Natural killer cell treated with Interleukin-12 subunit alpha and Interleukin-12 subunit beta and Interleukin-15 and Interleukin-18, amount 100 ng/mL, for 72 hours (primary cell): ENCODE data around the gene SRSF5. TPM values are rescaled to one million over a fixed set of nuclear protein-coding genes. Genes with fewer than 3 reads are reported as not detected.
A peak's percentile ranks its signal among the peaks of the same experiment; 100 is the strongest.
"Not testable (repeated sequence)": the region's sequence is repeated elsewhere in the genome, so short reads cannot be mapped to it uniquely, and the experiment has no call there.

Experiments
- ATAC-seq, 2 donors: fragments of 150-1000 bp; cut with Tn5 transposase in 1 of 2; sonication (Bioruptor Pico), chemical (Tn5 transposase) in 1 of 2; 2 replicates each; pipeline ENCODE4 v1.10.0; 2021
- DNase-seq: peaks from one replicate; pipeline ENCODE4 v3.0.0; 2022; ENCODE audit warnings: low spot score
- H3K27ac Mint-ChIP-seq, 2 donors: 1 replicate in 1 of 2; 2 replicates in 1 of 2; pipeline ENCODE4 v1.8.0; 2022; ENCODE audit warnings: mixed read lengths in 2 of 2, mild to moderate bottlenecking in 1 of 2, moderate library complexity in 1 of 2
- H3K27me3 Mint-ChIP-seq, 2 donors: 1 replicate in 1 of 2; 2 replicates in 1 of 2; pipeline ENCODE4 v1.8.0; 2022; ENCODE audit warnings: mixed read lengths in 2 of 2
- H3K36me3 Mint-ChIP-seq: one replicate; pipeline ENCODE4 v1.8.0; 2022; ENCODE audit warnings: mixed read lengths
- H3K4me1 Mint-ChIP-seq, 2 donors: 1 replicate in 1 of 2; 2 replicates in 1 of 2; pipeline ENCODE4 v1.8.0; 2022; ENCODE audit warnings: low read depth in 2 of 2, mixed read lengths in 2 of 2, mild to moderate bottlenecking in 1 of 2
- H3K4me3 Mint-ChIP-seq: one replicate; pipeline ENCODE4 v1.8.0; 2022; ENCODE audit warnings: mixed read lengths
- H3K9me3 Mint-ChIP-seq: 2 replicates; pipeline ENCODE4 v1.8.0; 2022; ENCODE audit warnings: mixed read lengths
- total RNA-seq, 2 donors: library from RNA; stranded (reverse); gene quantifications; one replicate each; pipeline ENCODE4 v1.2.3, GENCODE V29; 2022

SRSF5 gene
- 100 to 1,000 TPM; 317 to 354 TPM for total RNA-seq

DNA sequence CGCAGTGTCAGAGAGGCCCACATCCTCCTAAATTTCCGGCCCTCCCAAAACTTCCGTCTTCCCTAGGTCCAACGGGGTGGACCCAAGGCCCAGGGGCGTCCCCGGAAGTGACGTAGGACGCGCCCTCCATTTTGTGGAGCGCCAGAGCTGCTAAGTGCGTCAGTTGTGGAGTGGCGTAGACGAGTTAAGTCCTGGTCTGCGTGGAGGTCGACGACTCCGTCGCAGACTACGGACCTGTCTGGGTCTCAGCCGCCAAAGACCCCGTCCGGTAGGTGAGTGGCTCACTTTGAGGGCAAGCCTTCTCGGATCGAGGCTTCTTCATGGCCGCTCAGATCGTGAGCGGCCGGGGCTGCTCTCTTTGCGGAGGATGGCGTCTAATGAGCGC lies at the start of gene SRSF5:
TSS of gene SRSF5 (plus strand) at position 159 of the 385 bp plus-strand sequence. CDS start 1,015 bp downstream, outside the sequence.
- Mint-ChIP-seq H3K27ac (peak within 1 kb of the TSS; percentile 99 to 100), H3K9me3 (peaks cover 2% of the 10 kb centered on the region), H3K4me3 (peak within 1 kb of the TSS; percentile 93), H3K4me1 (peaks cover 49 to 56% of the 10 kb centered on the region in 2 donors), H3K27me3 (no peaks in the 10 kb centered on the region), H3K36me3 (peaks cover 44% of the 10 kb centered on the region)
- DNase-seq (peak; percentile 97), ATAC-seq (peak; percentile 94)

DNA sequence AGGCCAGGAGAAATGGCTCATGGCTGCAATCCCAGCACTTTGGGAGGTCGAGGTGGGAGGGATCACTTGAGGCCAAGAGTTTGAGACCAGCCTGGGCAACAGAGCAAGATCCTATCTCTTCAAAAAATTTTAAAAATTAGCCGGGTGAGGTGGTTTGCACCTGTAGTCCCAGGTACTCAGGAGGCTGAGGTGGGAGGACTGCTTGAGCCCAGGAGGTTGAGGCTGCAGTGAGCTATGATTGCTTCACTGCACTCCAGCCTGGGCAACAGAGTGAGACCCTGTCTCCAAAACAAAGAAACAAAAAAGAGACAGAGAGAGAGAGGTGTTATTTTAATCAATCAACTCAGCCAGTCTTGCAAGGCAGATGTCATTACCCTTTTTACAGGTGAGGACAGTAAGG lies 48.3 kb upstream of the SRSF5 start:
- H3K36me3 Mint-ChIP-seq, DNase-seq, H3K27me3 Mint-ChIP-seq, H3K9me3 Mint-ChIP-seq, ATAC-seq: not testable (repeated sequence)
- Mint-ChIP-seq H3K4me3 (peak overlapping the region; percentile 54), H3K27ac (peak overlapping the region; percentile 100), H3K4me1 (peaks cover 54 to 64% of the 10 kb centered on the region in 2 donors)

DNA sequence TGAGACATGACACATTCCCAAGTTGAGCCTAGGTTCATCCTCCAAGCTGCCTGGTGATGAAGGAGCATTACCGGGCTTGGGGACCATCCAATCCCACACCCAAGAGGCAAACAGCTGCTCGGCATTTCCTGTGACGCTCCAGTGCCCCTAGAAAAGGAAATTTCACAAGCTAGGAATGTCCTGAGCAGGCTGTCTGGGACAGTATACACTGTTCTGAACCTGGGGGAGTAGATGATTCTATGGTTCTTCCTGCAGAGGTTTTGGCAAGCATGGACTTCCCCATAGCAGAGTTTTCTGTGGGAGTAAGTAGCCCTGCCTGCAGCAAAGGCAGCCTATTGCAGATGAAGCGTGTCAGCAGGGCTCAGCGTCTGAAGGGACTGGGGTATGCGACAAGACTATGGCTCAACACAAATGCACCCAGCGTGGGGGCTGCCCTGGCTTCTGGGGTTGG lies 47.4 kb upstream of the SRSF5 start:
- H3K36me3 Mint-ChIP-seq = no peaks in the 10 kb centered on the region
- peaks cover 46 to 56% of the 10 kb centered on the region in 2 donors for H3K4me1 Mint-ChIP-seq
- peak overlapping the region; percentile 54 for H3K4me3 Mint-ChIP-seq
- no peaks in the 10 kb centered on the region for H3K27me3 Mint-ChIP-seq
- ATAC-seq = peak in 1 of 2 donors; percentile 37
- DNase-seq = no peak
- peaks cover 2% of the 10 kb centered on the region for H3K9me3 Mint-ChIP-seq
- peak overlapping the region; percentile 100 for H3K27ac Mint-ChIP-seq

DNA sequence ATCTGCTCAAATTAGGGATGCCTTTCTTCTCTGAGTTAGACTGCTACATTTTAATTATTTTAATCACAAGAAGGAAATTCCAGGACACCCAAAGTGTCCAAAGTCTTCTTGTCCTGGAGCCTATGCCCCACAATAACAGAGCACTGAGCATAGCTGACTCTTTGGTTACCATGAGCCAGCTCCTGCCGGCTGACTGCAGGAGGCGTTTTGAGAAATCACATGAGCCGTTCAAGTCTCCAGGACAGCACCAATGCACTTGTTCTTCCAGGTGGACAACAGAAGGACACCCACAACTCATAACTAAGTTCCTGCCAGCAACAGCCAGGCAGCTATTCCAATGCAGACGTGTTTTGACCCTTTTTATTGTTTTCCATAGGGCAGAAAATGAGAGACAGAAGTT lies 46.0 kb upstream of the SRSF5 start:
- ATAC-seq = no peak
- no peaks in the 10 kb centered on the region for H3K27me3 Mint-ChIP-seq
- H3K27ac Mint-ChIP-seq = peak overlapping the region; percentile 100
- no peak overlapping the region for H3K4me3 Mint-ChIP-seq
- no peaks in the 10 kb centered on the region for H3K36me3 Mint-ChIP-seq
- H3K4me1 Mint-ChIP-seq = peaks cover 42 to 50% of the 10 kb centered on the region in 2 donors
- DNase-seq = no peak
- H3K9me3 Mint-ChIP-seq = peaks cover 2% of the 10 kb centered on the region

DNA sequence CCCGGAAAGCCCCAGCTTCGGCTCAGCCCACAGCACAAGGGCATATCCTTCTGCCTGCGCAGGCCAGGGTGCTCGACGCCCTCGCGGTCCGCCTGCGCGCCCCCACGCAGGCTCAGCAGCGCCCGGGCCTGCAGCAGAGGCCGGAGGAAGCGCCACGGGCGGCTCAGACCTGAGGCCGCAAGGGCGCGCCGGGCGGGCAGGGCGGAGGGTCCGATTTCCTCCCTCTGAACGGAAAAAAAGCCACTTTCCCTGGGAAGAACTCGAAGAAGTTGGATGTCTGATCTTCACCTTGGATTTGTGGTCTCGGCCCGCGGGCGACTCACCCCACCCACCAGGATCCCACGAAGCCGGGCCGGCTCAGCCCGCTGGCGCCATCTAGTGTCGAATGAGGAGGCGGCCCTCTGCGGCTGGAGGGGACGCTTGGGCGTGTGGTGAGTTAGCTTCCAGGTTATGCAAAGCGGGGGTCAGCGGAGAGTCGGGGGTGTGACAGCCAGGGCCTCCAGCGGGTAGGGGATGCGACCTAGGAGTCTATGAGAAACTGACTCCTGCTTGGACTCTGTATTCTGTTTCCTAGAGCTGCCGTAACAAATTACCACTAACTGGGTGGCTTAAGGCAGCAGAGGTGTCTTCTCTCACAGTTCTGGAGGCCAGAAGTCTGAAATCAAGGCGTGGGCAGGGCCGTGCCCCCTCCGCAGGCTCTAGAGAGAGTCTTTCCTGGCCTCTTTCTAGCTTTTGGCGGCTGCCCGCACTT lies 40.0 kb upstream of the SRSF5 start:
- no peaks in the 10 kb centered on the region for H3K9me3 Mint-ChIP-seq
- H3K27ac Mint-ChIP-seq = peak overlapping the region; percentile 79 to 93
- peak overlapping the region; percentile 84 for H3K4me3 Mint-ChIP-seq
- H3K27me3 Mint-ChIP-seq = no peaks in the 10 kb centered on the region
- peak; percentile 92 for DNase-seq
- no peaks in the 10 kb centered on the region for H3K36me3 Mint-ChIP-seq
- H3K4me1 Mint-ChIP-seq = peaks cover 36 to 41% of the 10 kb centered on the region in 2 donors
- peak; percentile 95 to 96 for ATAC-seq

DNA sequence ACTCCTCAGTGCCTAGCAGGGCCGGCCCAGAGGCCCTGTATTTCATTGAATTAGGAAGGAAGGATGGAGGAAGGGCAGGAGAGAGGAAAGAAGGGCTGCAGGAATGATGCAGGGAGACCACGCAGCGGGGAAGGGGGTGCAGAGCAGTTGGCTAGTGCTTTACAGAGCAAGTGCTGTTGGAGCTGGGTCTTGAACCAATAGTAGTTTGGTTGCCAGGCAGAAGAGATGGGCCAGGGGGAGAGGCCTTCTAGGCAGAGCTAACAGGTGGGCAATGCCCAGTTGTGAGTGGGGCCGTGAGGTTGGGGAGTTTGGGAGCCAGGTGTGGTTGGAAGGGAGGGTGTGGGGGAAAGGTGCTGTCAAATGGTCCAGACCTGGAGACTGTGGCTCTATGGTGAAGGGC lies 39.1 kb upstream of the SRSF5 start:
- H3K9me3 Mint-ChIP-seq = no peaks in the 10 kb centered on the region
- H3K27me3 Mint-ChIP-seq = no peaks in the 10 kb centered on the region
- peak overlapping the region; percentile 84 for H3K4me3 Mint-ChIP-seq
- no peaks in the 10 kb centered on the region for H3K36me3 Mint-ChIP-seq
- peaks cover 36 to 41% of the 10 kb centered on the region in 2 donors for H3K4me1 Mint-ChIP-seq
- ATAC-seq = no peak
- DNase-seq = no peak
- peak overlapping the region; percentile 79 to 93 for H3K27ac Mint-ChIP-seq

DNA sequence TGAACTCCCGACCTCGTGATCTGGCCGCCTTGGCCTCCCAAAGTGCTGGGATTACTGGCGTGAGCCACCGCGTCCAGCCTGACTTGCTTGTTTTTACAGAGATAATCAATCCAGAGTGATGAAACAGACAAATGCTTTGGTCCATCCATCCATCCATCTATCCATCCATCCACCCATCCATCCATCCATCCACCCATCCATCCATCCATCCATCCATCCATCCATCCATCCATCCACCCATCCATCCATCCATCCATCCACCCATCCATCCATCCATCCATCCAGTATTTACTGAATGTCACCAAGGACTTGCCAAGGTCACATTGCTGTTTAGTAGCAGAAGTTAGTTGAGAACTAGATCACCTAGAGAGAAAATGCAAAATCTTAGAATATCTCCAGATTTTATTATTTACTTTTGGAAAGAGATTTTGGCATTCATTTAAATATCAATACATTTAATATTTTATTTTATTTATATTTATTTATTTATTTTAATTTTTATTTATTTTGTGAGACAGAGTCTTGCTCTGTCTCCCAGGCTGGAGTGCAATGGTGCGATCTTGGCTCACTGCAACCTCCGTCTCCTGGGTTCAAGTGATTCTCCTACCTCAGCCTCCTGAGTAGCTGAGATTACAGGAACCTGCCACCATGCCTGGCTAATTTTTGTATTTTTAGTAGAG lies 34.9 kb upstream of the SRSF5 start:
- not testable (repeated sequence) for ATAC-seq, H3K27ac Mint-ChIP-seq, H3K27me3 Mint-ChIP-seq

DNA sequence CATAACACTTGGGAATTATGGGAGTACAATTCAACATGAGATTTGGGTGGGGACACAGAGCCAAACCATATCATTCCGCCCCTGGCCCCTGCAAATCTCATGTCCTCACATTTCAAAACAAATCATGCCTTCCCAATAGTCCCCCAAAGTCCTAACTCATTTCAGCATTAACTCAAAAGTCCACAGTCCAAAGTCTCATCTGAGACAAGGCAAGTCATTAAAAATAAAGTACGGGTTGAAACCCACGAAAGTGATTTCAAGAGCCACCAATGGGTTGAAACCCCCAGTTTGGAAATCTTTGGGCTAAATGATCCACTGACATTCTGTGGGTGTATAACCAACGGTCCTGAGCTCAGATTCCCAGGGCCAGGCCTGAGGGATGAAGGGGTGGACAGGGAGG lies 30.5 kb upstream of the SRSF5 start:
- not testable (repeated sequence) for H3K4me3 Mint-ChIP-seq, H3K27me3 Mint-ChIP-seq, H3K9me3 Mint-ChIP-seq, DNase-seq, H3K27ac Mint-ChIP-seq, H3K36me3 Mint-ChIP-seq, ATAC-seq, H3K4me1 Mint-ChIP-seq

More for the DNA sequence above, 34.9 kb upstream of the SRSF5 start:
- not testable (repeated sequence) for H3K4me3 Mint-ChIP-seq, H3K9me3 Mint-ChIP-seq, H3K36me3 Mint-ChIP-seq, DNase-seq
- H3K4me1 Mint-ChIP-seq = peaks cover 24 to 25% of the 10 kb centered on the region in 2 donors

DNA sequence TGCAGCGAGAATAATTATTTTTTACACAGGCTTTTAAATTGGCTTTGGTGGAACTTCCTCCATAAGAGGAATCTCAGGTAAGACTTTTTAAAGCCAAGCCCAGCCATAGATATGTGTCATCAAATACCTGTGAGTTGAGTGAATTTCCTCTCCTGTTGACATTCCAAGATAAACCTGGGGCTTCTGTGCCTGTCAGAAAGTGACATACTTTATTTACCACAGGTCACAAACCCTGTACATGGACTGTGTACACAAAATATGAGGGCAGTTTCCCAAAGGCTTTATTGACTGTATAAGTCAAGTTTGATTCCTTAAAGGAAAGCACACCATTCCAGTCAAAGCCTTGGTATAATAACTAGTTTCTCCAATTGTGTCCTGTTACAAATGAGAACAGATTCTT lies 25.9 kb upstream of the SRSF5 start:
- Mint-ChIP-seq H3K4me3 (no peak overlapping the region), H3K27me3 (no peaks in the 10 kb centered on the region), H3K9me3 (no peaks in the 10 kb centered on the region), H3K4me1 (no peaks in the 10 kb centered on the region), H3K27ac (no peak overlapping the region), H3K36me3 (no peaks in the 10 kb centered on the region)
- no peak for DNase-seq
- no peak for ATAC-seq

DNA sequence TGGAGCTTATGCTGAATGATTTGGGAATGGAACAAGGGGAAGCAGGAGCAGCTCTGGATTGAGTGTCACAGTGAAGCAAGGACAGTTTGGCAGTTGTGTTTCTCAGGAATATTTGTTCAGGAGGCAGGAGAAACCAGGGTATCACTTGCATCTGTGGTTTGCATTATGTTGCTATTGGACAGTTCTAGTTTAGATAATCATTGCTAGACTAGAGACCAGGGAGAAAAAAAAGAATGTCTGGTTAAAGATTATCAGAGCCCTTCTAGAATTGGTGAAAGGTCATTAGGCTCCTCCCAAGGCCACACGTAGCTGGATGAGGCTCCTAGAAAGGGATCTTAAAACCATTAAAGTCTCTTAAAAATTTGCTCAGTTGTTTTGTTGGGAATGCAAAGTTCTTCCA lies 17.0 kb upstream of the SRSF5 start:
- DNase-seq (no peak), ATAC-seq (no peak)
- H3K4me1 Mint-ChIP-seq = peaks cover 0 to 8% of the 10 kb centered on the region in 2 donors
- no peak overlapping the region for H3K4me3 Mint-ChIP-seq
- no peaks in the 10 kb centered on the region for H3K36me3 Mint-ChIP-seq
- H3K27me3 Mint-ChIP-seq = no peaks in the 10 kb centered on the region
- H3K9me3 Mint-ChIP-seq = no peaks in the 10 kb centered on the region
- no peak overlapping the region for H3K27ac Mint-ChIP-seq

DNA sequence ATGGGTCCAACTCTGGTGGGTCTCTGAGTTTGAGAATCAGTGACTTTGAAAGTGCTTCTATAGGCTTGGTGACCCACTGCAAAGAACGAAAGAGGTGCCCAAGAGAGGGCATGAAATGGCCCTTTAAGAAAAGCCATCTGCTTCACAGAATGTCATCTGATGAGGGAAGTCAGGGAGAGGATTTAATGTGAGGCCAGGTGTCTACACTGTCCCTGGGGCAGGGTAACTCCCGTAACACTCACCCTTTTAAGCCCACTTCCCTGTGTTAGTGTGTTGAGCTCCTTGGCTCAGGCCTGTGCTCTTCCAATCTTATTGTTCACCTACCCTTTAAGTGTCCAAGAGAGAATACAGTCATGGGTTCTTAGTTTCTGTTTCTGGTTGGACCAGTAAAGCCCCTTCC lies 16.4 kb upstream of the SRSF5 start:
- Mint-ChIP-seq H3K27me3 (no peaks in the 10 kb centered on the region), H3K4me3 (no peak overlapping the region), H3K36me3 (no peaks in the 10 kb centered on the region), H3K9me3 (no peaks in the 10 kb centered on the region), H3K27ac (no peak overlapping the region), H3K4me1 (peaks cover 5 to 12% of the 10 kb centered on the region in 2 donors)
- DNase-seq = no peak
- ATAC-seq = peak in 1 of 2 donors; percentile 9

DNA sequence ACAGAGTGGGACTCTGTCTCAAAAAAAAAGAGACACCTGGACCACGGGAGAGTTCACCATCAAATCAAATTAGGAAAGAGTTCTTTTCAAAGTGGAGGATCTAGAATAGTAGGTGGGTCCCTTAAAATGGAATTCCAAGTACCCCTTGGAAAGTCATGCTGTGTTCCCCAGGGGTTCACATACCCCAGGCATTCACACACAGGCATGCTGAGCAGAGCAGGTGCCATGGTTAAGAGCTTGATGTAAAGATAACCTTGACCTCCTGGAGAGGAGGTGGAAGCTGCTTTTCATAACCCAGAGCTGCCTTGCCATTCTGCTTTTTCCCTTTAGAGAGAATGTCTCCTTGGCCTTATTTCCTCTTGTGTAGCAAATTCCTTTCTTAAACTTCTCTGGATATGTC lies 14.2 kb upstream of the SRSF5 start:
- H3K27ac Mint-ChIP-seq = no peak overlapping the region
- H3K9me3 Mint-ChIP-seq = no peaks in the 10 kb centered on the region
- no peaks in the 10 kb centered on the region for H3K36me3 Mint-ChIP-seq
- peaks cover 5 to 16% of the 10 kb centered on the region in 2 donors for H3K4me1 Mint-ChIP-seq
- ATAC-seq (no peak), DNase-seq (no peak)
- H3K4me3 Mint-ChIP-seq = no peak overlapping the region
- no peaks in the 10 kb centered on the region for H3K27me3 Mint-ChIP-seq

DNA sequence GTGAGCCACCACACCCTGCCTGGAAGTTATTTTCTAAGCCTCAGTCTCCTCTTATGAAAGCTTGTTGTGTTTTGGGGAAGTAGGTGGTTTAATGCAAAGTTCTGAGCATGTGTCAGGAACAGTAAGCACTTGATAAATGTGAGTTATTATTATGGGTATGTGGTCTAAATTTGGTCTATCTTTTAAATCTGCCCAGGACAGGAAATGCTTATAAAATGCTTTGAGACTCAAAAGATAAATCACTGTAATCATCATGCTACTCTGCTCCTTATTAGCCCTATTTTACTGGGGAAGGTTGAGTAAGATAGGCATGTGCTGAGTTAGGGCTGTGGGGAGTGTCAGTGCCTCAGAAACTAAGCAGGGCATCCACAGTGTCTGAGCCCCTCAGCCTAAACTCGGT lies 13.1 kb upstream of the SRSF5 start:
- H3K4me1 Mint-ChIP-seq = peaks cover 5 to 16% of the 10 kb centered on the region in 2 donors
- H3K9me3 Mint-ChIP-seq = no peaks in the 10 kb centered on the region
- H3K27ac Mint-ChIP-seq = peak overlapping the region in 1 of 2 donors; percentile 31
- DNase-seq (no peak), ATAC-seq (no peak)
- H3K36me3 Mint-ChIP-seq = no peaks in the 10 kb centered on the region
- H3K27me3 Mint-ChIP-seq = no peaks in the 10 kb centered on the region
- H3K4me3 Mint-ChIP-seq = no peak overlapping the region

DNA sequence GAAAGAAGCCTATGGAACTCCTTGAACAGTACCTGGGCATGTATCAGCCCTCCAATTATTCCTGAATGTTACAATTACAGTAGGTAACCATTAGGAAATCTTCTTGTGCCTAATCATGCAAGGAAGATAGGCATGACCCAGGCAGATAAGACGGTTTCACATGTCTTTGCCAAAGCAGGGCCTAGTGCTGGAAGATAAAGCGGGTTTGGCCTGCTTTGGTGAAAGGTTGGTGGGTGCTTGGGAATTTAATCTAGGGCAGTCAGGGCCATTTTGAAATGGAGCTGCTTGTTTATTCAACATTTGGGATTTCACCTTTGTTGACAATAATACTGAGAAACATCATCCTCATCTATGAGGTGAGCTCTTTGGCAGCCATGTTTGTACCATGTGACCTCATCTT lies 12.5 kb upstream of the SRSF5 start:
- Mint-ChIP-seq H3K27ac (peak overlapping the region in 1 of 2 donors; percentile 31), H3K4me1 (peaks cover 5 to 16% of the 10 kb centered on the region in 2 donors), H3K9me3 (no peaks in the 10 kb centered on the region), H3K27me3 (no peaks in the 10 kb centered on the region), H3K4me3 (no peak overlapping the region), H3K36me3 (no peaks in the 10 kb centered on the region)
- ATAC-seq = no peak
- DNase-seq = no peak
